Medulla oblongata (tissue), 1 donor: Measurements from ENCODE around the gene RASA3.

Experiments
- DNase-seq: peaks from one replicate; pipeline ENCODE4 v3.0.0-alpha.2; 2015; ENCODE audit errors: extremely low spot score

The RASA3 gene

DNA sequence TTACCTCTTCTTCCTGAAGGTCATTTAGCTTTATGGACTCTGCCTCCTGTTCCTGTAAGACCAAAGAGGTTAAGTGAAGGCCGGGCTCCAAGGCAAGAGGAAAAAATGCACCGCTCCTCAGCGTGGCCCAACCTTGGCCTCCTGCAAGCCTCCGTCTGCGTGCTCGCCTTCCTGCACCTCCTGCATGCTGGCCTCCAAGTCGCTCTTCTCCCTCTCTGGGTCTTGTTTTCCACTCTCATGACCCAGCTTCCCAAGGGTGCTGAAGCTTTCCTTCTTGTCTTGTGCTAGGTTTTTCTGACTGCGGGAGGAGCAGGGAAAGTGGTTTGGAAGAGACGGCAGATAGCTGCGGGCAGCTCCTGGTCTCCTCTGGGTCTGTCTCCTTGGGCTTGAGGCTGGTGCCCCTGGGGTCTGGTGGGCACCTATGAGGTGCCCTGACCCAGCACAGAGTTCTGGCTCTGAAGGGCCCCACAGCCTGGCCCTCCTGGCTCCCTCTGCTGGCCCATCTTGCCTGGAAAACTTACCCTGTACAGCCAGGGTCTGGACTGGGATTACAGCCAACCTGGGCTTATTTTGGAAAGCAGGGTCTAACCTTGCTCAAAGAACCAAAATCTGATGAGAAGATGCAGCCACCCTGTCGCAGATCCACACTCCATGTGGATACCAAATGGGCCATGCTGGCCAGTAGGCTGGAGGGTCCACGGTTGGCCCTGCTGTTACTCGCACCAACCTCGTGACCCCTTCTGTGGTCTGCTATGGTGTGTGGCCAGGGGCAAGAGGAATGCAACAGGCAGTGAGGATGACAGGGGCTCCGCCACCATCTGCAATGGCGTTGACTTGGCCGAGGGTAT is 163.7 kb downstream of the RASA3 start:
- no peak for DNase-seq

DNA sequence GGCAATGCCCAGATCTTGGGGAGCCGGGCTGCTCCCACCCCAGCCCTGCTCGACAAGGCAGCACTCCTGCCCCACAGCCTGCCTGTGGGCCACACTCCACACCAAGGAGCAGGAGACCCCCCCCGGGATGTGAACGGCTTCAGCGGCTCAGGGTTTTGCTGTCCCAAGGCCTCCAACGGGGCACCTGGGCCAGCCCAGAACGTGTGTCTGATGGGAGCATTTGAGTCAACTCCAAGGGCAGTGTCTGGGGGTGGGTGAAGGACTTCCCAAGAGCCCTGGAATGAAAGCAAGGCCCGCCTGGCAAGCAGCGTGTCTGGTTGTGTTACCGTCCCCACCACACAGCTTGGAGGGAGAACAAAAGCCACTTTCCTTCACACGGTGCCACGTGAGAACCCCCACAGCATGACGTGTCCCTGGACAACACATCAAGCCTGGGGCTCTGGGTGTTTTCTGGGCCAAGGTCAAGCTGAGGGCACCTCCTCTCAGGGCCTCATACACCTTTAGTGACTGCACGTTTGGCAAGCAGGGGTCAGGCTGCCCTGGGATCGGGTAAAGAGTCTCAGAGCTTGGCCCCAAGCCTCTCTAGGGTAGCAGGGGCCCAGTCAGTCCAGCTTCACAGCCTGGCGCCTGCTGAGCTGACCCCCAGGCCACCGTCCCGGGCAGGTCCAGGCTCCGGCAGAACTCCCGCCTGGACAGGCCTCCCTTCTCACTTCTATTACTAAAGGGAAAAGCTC is 164.5 kb downstream of the RASA3 start:
- DNase-seq, result no peak

DNA sequence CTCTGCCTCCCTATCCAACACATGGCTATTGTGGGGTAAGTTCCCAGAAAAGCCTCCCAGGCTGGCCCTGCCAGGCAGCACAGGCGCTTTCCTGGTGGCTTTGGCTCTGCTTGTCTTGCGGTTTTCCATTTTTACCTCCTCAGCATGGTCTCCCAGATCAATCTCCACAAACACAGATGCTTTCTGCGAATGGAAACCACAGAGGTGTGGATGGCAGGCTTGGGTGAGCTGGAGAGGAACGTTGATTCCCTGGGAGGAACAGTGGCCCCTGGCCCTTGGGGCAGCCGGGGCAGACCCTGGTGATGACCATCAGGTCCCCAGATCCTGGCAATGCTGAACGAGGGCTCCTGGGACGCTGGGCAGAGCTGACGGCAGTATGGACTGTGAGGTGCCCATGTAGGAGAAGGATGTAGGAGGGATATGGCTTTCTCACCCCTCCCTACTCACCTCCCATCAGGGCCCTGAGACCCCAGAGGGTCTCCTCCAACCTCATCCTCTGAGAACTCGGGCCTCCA is 165.2 kb downstream of the RASA3 start:
- DNase-seq, result no peak

DNA sequence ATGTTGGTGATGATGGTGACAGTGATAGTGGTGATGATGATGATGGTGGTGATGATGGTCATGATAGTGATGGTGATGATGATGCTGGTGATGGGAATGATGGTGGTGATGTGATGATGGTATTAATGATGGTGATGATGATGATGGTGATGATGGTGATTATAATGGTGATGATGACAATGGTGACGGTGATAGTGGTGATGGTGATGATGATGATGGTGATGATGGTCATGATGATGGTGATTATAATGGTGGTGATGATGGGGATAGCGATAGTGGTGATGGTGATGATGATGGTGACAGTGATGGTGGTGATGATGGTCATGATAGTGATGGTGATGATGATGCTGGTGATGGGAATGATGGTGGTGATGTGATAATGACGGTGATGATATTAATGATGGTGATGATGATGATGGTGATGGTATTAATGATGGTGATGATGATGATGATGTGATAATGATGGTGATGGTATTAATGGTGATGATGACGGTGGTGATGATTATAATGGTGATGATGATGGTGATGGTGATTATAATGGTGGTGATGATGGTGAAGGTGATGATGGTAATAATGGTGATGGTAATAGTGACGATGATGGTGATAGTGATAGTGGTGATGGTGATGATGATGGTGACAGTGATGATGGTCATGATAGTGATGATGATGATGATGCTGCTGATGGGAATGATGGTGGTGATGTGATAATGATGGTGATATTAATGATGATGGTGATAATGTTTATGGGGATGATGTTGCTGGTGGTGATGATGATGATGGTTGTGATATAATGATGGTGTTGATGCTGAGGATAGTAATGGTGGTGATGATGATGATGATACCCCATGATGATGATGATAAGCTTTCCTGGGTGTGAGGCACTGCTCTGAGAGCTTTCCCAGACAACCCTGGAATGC is 166.2 kb downstream of the RASA3 start:
- DNase-seq, result no peak

DNA sequence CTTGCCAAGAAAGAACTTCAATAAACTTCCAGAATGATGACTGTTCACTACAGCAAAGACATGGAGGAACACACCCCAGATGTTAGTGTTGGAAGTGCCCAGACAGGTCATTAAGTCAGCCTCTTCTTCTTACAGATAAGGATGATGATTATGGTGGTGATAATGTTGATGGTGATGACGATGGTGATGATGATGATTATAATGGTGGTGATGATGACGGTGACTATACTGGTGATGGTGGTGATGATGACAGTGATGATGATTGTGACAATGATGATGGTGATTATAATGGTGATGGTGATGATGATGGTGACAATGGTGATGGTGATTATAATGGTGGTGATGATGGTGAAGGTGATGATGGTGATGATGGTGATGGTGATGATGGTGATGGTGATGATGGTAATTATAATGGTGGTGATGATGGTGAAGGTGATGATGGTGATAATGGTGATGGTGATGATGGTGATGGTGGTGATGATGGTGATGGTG is 167.0 kb downstream of the RASA3 start:
- no peak for DNase-seq

DNA sequence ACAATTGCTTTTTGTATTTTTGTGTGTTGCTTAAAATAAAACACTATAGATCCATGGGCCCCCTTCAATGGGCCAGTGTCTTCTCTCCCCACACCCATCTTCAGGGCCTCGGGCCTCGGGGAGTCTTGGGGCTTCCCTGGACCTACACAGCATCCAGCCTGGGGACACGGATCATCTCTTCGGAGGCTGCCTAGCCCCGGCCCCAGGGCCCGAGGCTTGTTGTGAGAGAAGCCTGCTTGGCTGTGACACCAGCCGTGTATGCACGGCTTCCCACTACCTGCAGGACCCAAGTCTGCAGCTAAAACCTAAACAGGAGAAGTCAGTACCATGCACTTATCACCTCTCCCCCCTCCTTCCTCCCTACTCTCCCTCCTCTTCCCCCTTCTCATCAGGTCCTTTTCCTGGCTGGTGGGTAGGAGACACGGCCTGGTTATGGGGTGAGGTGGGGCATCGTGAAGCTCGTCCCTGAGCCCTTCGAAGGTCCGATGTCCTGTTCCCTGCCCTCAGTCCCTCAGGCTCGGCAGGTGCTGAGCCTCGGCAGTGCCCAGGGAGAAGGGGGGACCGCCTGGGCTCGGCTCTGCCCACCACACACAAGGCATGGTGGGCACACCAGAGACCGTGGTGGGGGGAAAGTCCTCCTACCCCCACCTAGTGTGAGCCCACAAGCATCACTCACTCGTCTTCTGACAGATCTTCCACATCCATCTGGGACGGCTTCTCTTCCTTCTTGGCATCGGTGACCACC is 168.0 kb downstream of the RASA3 start:
- DNase-seq, result no peak

DNA sequence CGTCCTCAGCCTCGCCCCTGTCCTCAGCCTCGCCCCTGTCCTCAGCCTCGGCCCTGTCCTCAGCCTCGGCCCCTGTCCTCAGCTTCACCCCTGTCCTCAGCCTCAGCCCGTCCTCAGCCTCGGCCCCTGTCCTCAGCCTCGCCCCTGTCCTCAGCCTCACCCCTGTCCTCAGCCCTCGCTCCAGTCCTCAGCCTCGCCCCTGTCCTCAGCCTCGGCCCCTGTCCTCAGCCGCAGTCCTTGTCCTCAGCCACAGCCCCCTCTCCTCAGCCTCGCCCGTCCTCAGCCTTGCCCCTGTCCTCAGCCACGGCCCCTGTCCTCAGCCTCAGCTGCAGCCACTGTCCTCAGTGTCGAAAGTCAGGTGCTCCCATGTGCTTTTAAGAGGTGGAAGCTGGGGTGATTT is 169.0 kb downstream of the RASA3 start:
- no peak for DNase-seq

DNA sequence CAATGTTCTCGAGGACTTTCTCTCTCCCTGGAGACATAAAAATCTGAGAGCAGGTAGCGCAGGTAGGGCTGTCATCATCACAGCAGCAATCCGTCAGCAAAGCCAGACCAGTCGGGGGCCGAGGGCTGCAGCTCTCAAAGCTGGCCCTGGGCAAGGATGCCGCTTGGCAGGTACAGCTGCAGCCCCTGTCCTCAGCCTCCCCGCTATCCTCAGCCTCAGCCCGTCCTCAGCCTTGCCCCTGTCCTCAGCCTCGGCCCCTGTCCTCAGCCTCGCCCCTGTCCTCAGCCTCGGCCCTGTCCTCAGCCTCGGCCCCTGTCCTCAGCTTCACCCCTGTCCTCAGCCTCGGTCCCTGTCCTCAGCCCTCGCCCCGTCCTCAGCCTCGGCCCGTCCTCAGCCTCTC is 169.4 kb downstream of the RASA3 start:
- DNase-seq, result no peak

DNA sequence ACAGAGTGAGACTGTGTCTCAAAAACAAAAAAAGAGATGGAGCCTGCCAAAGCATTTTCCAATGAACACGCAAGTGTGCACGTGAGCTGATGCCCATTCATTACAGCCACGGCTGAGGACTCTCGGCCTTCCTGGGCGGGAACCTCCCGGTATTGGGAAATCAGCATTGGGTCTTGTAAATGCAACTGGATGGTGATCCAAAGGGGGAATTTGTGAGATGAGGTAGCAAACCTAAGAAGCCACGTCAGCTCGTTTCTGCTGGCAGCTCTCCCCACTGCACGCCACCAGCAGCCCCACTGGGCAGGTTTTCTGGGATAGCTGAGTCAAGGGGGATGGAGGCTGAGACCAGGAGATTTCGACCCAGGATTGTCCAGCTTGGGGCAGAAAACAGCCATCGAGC is 170.0 kb downstream of the RASA3 start:
- DNase-seq, result no peak

DNA sequence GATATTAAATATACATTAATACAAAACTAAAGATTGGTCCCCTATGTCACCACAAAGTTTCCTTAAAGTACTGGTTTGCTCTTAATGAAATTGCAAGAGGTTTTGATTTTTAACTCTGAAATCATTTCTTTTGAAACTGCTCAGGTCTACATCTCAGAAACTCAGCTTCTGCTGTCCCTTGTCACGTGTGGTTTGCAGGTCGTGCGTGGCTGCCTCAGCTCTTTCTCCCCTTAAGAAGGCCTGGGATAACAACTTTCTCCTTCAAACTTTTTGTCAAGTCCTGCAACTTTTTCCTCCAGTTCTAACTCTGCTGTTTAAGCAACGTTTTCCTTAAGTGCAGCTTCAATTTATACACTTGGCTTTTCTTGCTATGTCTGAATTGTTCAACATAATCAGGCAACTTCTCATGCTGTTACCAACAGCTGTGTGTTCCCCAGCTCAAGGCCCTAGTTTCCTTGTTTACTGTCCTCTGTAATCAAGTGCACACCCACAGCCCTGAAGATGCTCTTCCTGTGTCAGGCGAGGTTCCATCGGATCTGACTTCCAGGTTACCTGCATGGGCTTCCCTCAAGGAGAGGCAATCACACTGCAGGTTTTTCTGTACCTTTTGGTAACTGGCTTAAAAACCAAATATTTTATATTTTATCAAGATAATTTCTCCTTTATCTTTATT is 172.0 kb downstream of the RASA3 start:
- no peak for DNase-seq

DNA sequence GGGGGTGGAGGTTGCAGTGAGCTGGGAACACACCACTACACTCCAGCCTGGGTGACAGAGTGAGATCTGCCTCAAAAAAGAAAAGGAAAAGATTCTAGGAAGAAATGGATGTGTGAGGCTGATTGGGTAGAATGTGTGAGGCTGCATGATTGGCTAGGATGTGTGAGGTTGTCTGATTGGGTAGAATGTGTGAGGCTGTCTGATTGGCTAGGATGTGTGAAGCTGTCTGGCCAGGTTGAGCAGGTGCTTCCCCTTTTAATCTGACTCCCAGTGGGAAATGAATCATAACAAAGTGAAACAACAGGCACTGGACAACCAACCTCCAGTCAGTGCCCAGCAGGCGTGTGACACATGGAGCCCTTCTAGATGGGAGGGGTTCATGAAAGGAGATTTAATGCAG is 173.2 kb downstream of the RASA3 start:
- no peak for DNase-seq

DNA sequence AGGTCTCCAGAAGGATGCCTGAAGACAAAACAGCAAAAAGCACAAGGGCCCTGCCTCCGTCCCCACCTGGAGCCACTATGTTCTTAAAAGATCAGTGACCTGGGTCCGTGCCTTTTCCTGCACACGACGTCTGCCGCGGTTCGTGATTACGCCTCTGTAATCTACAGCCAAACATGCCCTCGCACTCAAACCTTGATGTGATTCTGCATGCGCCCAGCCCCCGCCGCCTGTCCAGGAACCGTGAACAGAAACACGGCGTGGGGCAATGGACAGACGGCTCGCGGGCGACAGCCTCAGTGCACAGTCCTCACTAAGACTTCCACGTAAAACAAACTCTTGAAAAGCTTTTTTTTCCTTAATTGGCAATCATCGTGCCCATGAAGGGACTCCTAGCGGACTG is 174.1 kb downstream of the RASA3 start:
- no peak for DNase-seq

DNA sequence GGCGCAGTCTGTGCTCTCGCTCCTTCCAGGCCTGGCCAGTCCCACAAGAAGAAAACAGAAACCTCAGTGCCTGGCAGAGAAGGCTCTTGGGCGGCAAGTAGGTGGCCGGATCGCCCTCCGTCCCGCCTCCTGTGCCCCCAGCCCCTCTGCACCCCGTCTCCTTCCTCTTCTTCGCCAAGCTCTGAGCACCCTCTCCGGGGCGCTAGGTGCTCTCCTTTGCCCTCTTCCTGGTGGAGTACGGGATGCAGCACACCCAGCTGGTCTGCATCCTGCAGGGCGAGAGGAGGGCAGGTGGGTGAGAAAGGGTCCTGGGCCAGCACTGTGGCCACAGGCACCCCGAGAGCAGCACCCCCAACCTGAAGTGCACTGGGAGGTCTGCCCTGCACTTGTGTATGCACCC is 175.9 kb downstream of the RASA3 start:
- no peak for DNase-seq

DNA sequence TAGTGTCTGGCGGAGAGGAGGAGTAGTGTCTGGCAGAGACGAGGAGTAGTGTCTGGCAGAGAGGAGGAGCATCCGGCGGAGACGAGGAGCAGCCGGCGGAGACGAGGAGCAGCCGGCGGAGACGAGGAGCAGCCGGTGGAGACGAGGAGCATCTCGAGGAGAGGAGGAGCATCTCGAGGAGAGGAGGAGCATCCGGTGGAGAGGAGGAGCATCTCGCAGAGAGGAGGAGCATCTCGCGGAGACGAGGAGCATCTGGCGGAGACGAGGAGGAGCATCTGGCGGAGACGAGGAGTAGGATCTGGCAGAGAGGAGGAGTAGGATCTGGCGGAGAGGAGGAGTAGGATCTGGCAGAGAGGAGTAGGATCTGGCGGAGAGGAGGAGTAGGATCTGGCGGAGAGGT is 176.7 kb downstream of the RASA3 start:
- no peak for DNase-seq

DNA sequence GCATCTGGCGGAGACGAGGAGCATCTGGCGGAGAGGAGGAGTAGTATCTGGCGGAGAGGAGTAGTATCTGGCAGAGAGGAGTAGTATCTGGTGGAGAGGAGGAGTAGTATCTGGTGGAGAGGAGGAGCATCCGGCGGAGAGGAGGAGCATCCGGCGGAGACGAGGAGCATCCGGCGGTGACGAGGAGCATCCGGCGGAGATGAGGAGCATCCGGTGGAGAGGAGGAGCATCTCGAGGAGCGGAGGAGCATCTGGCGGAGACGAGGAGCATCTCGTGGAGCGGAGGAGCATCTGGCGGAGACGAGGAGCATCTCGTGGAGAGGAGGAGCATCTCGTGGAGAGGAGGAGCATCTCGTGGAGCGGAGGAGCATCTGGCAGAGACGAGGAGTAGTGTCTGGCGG is 177.2 kb downstream of the RASA3 start:
- no peak for DNase-seq

DNA sequence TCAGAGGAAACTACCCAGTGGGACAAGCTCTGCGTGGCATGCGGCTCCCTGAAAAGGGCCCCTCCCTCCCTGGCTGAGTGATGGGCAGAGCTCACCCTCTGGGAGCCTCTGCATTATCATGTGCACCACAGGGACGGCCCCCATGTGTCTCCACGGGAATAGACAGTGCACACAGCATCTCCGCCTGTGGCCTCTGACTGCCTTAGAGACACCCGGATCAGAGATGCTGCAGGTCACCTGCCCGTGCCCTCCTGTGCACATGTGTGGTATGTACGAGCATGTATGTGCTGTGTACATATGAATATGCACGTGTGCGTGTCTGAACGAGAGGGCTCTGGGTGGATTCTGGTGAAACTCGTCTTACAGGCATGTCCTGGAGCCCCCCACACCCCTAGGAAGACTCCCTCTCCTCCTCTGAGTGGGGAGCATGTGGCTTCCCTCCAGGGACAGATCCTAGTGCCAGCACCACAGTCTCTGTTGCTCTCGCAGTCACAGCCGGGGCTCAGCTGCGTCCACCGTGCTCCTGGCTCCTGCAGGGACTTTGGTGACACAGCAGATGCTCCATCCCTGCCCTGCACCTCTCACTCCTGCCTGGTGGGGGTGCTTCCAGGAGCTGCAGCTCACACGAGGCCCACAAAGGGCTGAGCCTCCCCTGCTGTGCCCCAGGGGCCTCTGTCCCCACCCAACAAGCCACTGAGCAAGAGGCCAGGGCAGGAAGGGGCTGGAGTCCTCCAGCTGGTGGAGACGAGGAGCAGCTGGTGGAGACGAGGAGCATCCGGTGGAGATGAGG is 178.2 kb downstream of the RASA3 start:
- DNase-seq, result no peak

DNA sequence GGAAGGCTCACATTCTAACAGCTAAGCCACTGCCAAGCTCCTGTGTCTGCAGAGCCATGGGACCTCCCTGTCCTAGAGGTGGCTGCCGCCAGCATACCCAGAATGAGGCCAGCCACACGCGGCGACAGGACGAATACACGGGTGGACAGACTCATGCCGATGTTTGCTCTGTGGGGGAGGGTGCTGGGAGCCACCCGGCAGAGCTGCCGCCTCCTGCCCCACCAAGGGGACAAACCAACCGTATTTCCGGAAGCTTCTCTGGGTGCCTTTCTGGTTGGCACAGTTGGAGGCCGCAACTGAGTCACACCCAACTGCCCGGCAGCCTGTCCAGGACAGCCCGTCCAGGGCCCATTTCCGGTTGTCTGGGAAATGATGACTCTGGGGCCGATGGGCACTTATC is 178.9 kb downstream of the RASA3 start:
- DNase-seq, result no peak

DNA sequence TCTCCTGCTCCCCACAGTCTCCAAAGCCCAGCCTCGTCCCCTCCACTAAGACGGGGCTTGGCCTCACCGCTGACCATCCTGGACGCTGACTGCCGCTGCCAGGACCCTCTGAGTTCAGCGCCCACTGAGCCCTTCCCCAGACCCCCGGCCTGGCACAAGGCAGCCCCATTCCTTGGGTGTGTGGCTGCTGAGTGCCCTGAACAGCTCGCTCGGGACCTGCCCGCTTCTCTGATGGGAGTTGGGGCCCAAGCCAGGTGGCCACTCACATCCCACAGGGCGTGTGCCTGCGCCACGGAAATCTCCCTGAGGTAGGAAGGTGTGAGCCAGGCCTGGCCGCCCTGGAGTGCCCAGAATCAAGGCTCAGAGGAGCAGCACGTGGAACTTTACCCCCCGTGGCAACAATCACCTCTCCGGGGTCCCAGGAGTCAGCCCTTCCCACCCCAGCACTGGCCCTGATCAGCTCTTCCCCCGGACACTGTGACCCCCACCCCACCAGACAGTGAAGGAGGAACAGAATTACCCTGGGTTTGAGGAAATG is 179.4 kb downstream of the RASA3 start:
- no peak for DNase-seq

DNA sequence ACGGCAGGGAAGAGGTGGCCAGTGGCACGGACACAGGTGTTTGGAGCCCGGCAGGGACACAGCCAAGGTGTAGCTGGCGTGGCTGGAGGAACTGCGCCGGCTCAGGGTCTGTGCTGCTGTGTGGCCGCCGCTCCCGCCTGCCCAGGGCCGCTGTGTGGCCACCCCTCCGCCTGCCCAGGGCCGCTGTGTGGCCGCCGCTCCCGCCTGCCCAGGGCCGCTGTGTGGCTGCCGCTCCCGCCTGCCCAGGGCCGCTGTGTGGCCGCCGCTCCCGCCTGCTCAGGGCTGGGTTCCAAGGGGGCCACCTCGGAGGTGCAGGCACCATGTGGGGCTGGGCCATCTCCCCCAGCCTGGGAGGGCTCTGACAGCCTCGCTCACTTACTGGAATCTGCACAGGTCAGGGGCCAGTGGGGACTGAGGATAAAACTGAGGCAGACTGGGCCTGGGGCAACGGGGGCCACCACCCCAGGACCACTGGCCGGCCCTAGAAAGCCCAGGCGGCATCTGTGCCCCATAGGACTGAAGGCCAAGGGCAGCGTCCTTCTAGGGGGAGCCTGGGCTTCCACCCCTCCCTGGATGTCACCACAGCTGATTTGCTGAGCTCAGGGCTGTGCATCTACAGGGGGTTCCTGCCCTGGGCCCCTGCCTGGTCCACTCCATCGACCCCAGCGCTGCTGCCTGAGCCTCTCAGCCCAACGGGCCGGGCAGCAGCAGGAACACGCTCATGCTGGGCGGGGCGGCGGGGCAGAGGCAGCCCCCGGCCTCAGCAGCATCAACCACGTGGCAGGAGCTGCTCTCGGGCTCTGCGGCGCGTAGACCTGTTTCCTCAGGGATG is 180.1 kb downstream of the RASA3 start:
- no peak for DNase-seq
